GM13976 (cell line): ENCODE data around the gene TSEN54.

Experiments used
- DNase-seq: peaks from one replicate; pipeline ENCODE4 v3.0.0; 2012; ENCODE audit warnings: low spot score
- in situ Hi-C: fragments of 300-500 bp; cut with MboI; formaldehyde crosslinking; loops from one replicate; pipeline ENCODE4 v1.12.0; 2022; ENCODE audit warnings: low sequenced_read_pairs, mixed read lengths, inconsistent platforms; ENCODE audit not compliant: unreplicated experiment
- TF ChIP-seq, protein P1 (sequence below): IDR thresholded peaks from 2 replicates; pipeline ENCODE4 v1.5.1; 2012; ENCODE audit warnings: borderline replicate concordance, mild to moderate bottlenecking; ENCODE audit not compliant: insufficient read depth; ENCODE audit errors: extremely low read depth, missing control alignments, control extremely low read depth

Gene TSEN54

DNA sequence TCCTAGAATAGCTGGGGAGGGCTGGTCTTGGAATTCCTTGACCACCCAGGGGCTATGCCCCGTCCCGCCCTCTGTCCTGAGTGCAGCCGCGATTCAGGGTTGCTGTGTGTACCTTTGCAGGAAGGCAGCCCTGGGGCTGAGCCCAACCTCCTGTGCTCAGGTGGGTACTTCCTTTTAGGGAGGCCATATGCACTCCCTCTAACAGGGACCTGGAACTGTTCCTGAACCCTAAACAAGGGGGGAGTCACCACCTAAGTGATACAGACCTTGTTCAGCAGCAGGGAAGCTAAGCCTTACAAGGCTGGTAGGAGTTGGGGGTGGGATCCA, 33.8 kb downstream of the TSEN54 start:
- TF ChIP-seq, protein P1, sequence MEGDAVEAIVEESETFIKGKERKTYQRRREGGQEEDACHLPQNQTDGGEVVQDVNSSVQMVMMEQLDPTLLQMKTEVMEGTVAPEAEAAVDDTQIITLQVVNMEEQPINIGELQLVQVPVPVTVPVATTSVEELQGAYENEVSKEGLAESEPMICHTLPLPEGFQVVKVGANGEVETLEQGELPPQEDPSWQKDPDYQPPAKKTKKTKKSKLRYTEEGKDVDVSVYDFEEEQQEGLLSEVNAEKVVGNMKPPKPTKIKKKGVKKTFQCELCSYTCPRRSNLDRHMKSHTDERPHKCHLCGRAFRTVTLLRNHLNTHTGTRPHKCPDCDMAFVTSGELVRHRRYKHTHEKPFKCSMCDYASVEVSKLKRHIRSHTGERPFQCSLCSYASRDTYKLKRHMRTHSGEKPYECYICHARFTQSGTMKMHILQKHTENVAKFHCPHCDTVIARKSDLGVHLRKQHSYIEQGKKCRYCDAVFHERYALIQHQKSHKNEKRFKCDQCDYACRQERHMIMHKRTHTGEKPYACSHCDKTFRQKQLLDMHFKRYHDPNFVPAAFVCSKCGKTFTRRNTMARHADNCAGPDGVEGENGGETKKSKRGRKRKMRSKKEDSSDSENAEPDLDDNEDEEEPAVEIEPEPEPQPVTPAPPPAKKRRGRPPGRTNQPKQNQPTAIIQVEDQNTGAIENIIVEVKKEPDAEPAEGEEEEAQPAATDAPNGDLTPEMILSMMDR, result no peak
- in situ Hi-C loops, result no loop called here
- no peak for DNase-seq

DNA sequence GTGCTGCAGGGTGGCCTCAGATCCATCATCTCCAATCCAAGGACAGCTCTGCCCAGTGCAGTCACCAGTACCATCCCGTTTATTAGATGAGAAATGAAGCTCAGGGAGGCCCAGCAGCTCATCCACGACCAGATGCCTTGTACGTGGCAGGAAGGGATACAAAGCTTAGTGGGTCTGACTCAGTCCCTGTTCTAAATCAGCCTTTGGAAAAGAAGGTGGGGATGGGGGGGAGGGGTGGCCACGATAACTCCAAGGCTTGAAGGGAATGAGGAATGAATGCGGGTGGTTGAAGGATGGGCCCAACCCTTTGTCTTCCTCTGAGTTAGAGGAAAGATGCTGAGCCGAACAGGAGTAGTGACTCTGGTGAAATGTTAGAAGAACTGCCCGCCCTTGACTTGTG, 34.9 kb downstream of the TSEN54 start:
- TF ChIP-seq, protein P1, result no peak
- in situ Hi-C loops, result no loop called here
- DNase-seq, result no peak

DNA sequence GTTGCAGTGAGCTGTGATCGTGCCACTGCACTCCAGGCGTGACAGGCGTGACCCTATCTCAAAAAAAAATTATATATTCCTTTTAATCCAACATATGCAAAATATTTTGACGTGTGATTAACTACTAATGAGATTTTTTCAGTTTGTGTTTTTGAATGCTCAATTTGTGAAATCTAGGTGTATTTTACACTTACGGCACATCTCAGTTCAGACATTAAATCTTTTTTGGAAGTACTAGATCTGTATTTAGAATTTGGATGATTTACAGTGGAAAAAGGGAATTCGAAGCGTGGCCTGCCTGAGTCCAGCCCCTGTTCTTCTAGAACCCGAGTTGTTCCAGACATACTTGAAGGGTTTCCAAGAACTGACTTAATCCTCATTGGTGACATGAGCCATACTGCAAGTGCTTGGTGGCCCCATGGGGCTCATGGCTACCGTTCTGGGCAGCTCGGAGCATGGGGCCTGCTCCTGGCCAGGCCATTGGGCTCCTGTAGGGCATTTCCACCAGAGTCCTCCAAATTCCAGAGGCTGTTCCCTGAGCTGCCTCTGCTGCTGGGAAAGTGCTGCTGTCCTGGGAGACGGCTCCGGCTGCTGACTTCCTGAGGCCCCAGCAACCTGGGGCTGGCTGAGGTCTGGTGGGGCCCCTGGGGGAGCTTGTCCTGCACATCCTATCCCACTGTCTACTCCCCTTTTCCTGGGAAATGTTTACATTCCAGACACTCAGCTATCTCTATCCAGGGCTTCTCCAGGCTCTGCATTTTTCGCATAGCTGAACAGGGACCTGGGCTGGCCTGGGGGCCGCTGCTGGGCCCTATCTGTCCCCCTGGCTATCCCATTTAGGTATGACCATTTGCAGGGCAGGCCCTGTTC, 36.3 kb downstream of the TSEN54 start:
- TF ChIP-seq, protein P1, result no peak
- in situ Hi-C loops, result no loop called here
- no peak for DNase-seq

DNA sequence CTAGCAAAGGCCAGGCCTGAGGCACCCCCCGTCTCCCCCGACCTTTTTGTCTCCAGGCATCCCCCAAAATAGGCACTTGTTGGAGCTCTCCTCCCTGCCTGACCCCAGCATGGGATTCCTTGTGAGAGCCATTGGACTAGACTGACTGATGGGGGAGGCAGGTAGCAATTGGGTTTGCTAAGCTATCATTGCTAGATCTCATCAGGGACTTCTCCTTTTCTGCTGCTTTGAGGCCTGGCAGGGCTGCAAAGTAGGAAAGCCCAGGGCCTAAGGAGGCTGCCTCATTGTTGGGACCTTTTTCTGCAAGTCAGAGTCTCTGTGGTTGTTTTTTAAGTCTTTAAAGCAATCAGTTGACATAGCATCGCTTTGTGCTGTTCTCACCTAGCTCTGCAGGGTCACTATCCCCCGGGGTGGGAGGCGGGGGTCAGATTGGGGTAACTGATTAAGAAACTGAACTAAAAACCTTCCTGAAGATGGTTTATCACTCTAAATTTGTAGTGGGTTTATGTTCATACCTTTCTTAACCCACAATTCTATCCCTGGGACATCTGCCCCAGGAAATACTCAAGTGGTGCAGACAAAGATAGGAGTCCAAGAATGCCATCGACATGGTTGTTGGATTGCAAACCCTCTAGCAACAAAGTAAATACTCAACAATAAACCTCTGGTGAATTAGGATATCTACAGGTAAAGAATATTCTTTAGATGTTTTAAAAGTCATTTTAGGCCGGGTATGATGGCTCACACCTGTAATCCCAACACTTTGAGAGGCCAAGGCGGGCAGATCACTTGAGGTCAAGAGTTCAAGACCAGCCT, 37.2 kb downstream of the TSEN54 start:
- TF ChIP-seq, protein P1, result no peak
- in situ Hi-C loops, result no loop called here
- DNase-seq, result no peak

DNA sequence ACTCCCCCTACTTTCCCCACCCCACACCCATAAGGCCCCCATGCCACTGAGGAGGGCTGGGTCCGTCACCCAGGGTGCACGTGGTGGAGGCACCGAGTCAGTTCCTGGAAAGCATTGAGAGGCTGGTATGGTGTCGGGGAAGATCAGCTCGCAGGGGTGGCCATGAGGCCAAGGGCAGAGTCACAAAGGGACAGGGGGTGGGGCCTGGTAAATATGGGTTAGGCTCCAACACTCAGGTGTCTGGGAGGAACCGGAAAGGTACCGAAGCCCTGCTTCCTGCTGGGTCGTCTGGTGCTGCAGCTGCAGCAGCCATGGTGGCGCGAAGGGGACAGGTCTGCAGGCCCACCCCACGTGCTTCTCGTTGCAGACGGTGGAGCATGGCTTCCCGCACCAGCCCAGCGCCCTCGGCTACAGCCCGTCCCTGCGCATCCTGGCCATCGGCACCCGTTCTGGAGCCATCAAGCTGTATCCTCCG, 39.4 kb downstream of the TSEN54 start:
- no peak for DNase-seq
- TF ChIP-seq, protein P1, result no peak
- in situ Hi-C loops, result no loop called here

DNA sequence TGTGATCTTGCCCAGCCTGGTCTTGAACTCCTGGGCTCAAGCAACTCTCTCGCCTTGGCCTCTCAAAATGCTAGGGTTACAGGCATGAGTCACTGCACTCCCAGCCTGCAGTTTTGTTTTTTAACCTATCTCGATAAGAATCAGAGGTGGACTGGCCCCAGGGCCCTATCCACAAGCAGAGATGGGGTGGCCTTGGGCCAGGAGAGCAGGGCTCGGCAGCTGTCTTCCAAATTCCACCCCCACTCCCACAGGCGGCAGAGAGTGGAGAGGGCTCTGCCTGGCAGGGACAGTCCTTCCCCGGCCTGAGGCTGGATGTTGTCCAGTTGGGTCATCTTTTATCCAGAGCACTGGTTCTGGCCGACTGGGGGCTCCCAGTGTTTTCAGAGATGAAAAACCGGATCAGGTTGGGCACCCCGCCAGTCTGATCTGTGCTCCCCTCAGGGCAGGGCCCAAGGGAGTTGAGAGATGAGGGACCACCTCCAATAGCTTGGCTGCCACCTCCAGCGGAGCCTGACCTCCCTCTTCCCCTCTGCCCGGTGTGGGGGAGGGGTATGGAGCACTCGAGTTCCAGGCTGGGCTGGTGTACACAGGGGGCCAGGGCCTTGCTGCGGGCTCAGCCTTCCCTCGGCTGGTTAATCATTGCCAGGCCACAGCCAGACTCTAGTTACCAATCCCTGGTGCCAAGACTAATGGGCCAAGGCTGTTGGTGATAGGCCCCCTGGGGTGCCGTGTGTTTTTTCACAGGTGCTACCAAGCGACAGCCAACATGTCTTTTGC, 40.9 kb downstream of the TSEN54 start:
- TF ChIP-seq, protein P1, result no peak
- in situ Hi-C loops, result no loop called here
- no peak for DNase-seq
